Measurements from ENCODE around the gene PROM2. TPM values are rescaled to one million over a fixed set of nuclear protein-coding genes. Genes with fewer than 3 reads are reported as not detected.

Gene PROM2
- total RNA-seq, 1 experiment from 2014 or later = 1.6 TPM

- Histone ChIP-seq H3K4me3 (ENCODE audit: low read depth, low read length, poor library complexity, severe bottlenecking) (no peak overlapping the region), H3K27ac (ENCODE audit: low read depth, low read length, poor library complexity, severe bottlenecking) (no peak overlapping the region), H3K4me1 (ENCODE audit: insufficient read depth, low read length, poor library complexity, severe bottlenecking) (peaks cover 6% of the 10 kb centered on the region), H3K36me3 (ENCODE audit: insufficient read depth, low read length, poor library complexity, severe bottlenecking) (no peaks in the 10 kb centered on the region), H3K9me3 (ENCODE audit: low read depth, low read length, poor library complexity, severe bottlenecking) (no peaks in the 10 kb centered on the region), H3K27me3 (replicated peaks; ENCODE audit: insufficient read depth, low read depth, low read length, poor library complexity) (no peaks in the 10 kb centered on the region)
- ChIA-PET POLR2A (ENCODE audit: low non-redundant PET) (no interaction called here), CTCF (no interaction called here)
- TF ChIP-seq CTCF (conservative IDR thresholded peaks at IDR 0.05; ENCODE audit: low read depth, low read length) (no peak), EZH2 (IDR thresholded peaks at IDR 0.05; ENCODE audit: borderline replicate concordance, low read depth, low read length, poor library complexity, severe bottlenecking) (no peak)
- BruUV-seq (replicated peaks) = no TSS peak
- no peak for DNase-seq (ENCODE audit: low spot score)
- intact Hi-C loops (cut with micrococcal nuclease; ENCODE audit: unreplicated experiment) = no loop called here
These were observed 46.1 kb downstream of the PROM2 start for GRCh38 chr2:95320344-95320712.

GRCh38 chr2:95320986-95321767 lies 46.9 kb downstream of the PROM2 start:
- Histone ChIP-seq H3K4me1 (ENCODE audit: insufficient read depth, low read length, poor library complexity, severe bottlenecking) (peaks cover 2% of the 10 kb centered on the region), H3K27me3 (replicated peaks; ENCODE audit: insufficient read depth, low read depth, low read length, poor library complexity) (no peaks in the 10 kb centered on the region), H3K27ac (ENCODE audit: low read depth, low read length, poor library complexity, severe bottlenecking) (no peak overlapping the region), H3K4me3 (ENCODE audit: low read depth, low read length, poor library complexity, severe bottlenecking) (no peak overlapping the region), H3K9me3 (ENCODE audit: low read depth, low read length, poor library complexity, severe bottlenecking) (no peaks in the 10 kb centered on the region), H3K36me3 (ENCODE audit: insufficient read depth, low read length, poor library complexity, severe bottlenecking) (no peaks in the 10 kb centered on the region)
- intact Hi-C loops (cut with micrococcal nuclease; ENCODE audit: unreplicated experiment) = no loop called here
- DNase-seq (ENCODE audit: low spot score) = no peak
- ChIA-PET CTCF (no interaction called here), POLR2A (ENCODE audit: low non-redundant PET) (no interaction called here)
- no TSS peak for BruUV-seq (replicated peaks)
- TF ChIP-seq CTCF (conservative IDR thresholded peaks at IDR 0.05; ENCODE audit: low read depth, low read length) (no peak), EZH2 (IDR thresholded peaks at IDR 0.05; ENCODE audit: borderline replicate concordance, low read depth, low read length, poor library complexity, severe bottlenecking) (no peak)

- Histone ChIP-seq H3K4me1 (ENCODE audit: insufficient read depth, low read length, poor library complexity, severe bottlenecking) (no peaks in the 10 kb centered on the region), H3K27me3 (replicated peaks; ENCODE audit: insufficient read depth, low read depth, low read length, poor library complexity) (no peaks in the 10 kb centered on the region), H3K9me3 (ENCODE audit: low read depth, low read length, poor library complexity, severe bottlenecking) (no peaks in the 10 kb centered on the region), H3K27ac (ENCODE audit: low read depth, low read length, poor library complexity, severe bottlenecking) (no peak overlapping the region), H3K36me3 (ENCODE audit: insufficient read depth, low read length, poor library complexity, severe bottlenecking) (no peaks in the 10 kb centered on the region), H3K4me3 (ENCODE audit: low read depth, low read length, poor library complexity, severe bottlenecking) (no peak overlapping the region)
- no peak for DNase-seq (ENCODE audit: low spot score)
- TF ChIP-seq EZH2 (IDR thresholded peaks at IDR 0.05; ENCODE audit: borderline replicate concordance, low read depth, low read length, poor library complexity, severe bottlenecking) = no peak
- peak; percentile 46 for TF ChIP-seq CTCF (conservative IDR thresholded peaks at IDR 0.05; ENCODE audit: low read depth, low read length)
- CTCF ChIA-PET = no interaction called here
- BruUV-seq (replicated peaks) = no TSS peak
- intact Hi-C loops (cut with micrococcal nuclease; ENCODE audit: unreplicated experiment) = no loop called here
- POLR2A ChIA-PET (ENCODE audit: low non-redundant PET) = no interaction called here
These were observed 49.3 kb downstream of the PROM2 start for GRCh38 chr2:95323347-95324155.
